ENCODE results near the gene FRMD8. TPM values are rescaled to one million over a fixed set of nuclear protein-coding genes. Genes with fewer than 3 reads are reported as not detected.

The FRMD8 gene
- total and polyA plus RNA-seq, 9 of the 15 experiments (the other 6 are each of a cell fraction or from before 2014, with no cell fraction given): 4.5 to 54.5 (median 15.8) TPM

GRCh38 chr11:65422633-65423515 is 36.4 kb downstream of the FRMD8 start, which contains the start of gene NEAT1 (continued):
- TF ChIP-seq ZBTB49 (CRISPR knock-in tag; IDR thresholded peaks at IDR 0.05; ENCODE audit: borderline replicate concordance) (peak; percentile 71; the same call in 1 of the 2 replicates), ZBTB9 (CRISPR knock-in tag; IDR thresholded peaks at IDR 0.05) (peak; percentile 100), PCBP2 (IDR thresholded peaks at IDR 0.05; ENCODE audit: low read depth, low read length, poor library complexity, severe bottlenecking) (peak; percentile 83), RBFOX2 (IDR thresholded peaks at IDR 0.05; ENCODE audit: low read depth, low read length) (peak; percentile 98), ZZZ3 (IDR thresholded peaks at IDR 0.05) (no peak), NEUROD1 (IDR thresholded peaks at IDR 0.05; ENCODE audit: borderline replicate concordance, low read depth, low read length, partially characterized antibody) (peak; percentile 96), ZSCAN29 (IDR thresholded peaks at IDR 0.05) (peak; percentile 65; the same call in 1 of the 2 replicates), ZKSCAN3 (CRISPR knock-in tag; IDR thresholded peaks at IDR 0.05) (no peak), POLR2A (conservative IDR thresholded peaks at IDR 0.05) (peak; percentile 100), HDAC1 (IDR thresholded peaks at IDR 0.05) (peak; percentile 81 to 89; a peak in 3 of 4 replicates), FOXK1 (CRISPR knock-in tag; IDR thresholded peaks at IDR 0.05; ENCODE audit: borderline replicate concordance) (peak; percentile 54), ID3 (CRISPR knock-in tag; IDR thresholded peaks at IDR 0.05) (no peak), ID3 (tag; IDR thresholded peaks at IDR 0.05) (peak; percentile 67; the same call in 1 of the 2 replicates), SNRNP70 (optimal IDR thresholded peaks at IDR 0.05; ENCODE audit: low read depth, low read length) (peak; percentile 83), ZNF133 (CRISPR knock-in tag; IDR thresholded peaks at IDR 0.05) (peak; percentile 93), NFIX (CRISPR knock-in tag; IDR thresholded peaks at IDR 0.05; ENCODE audit: low read depth) (peak; percentile 37; the same call in 1 of the 2 replicates), ZNF778 (CRISPR knock-in tag; IDR thresholded peaks at IDR 0.05) (peak; percentile 99), ZBTB34 (CRISPR knock-in tag; IDR thresholded peaks at IDR 0.05) (peak; percentile 54; the same call in 1 of the 2 replicates), PHF20 (IDR thresholded peaks at IDR 0.05; ENCODE audit: partially characterized antibody) (peak; percentile 66), ZNF696 (CRISPR knock-in tag; conservative IDR thresholded peaks at IDR 0.05) (peak; percentile 99), ZNF583 (CRISPR knock-in tag; IDR thresholded peaks at IDR 0.05) (peak; percentile 98), TEAD4 (IDR thresholded peaks at IDR 0.05; ENCODE audit: low read length) (peak; percentile 80), TEAD4 (CRISPR knock-in tag; IDR thresholded peaks at IDR 0.05; ENCODE audit: borderline replicate concordance) (0 out of 2 replicates have a peak, but pooled peaks have one; percentile 69)

Measured in K562 (cell line).